ENCODE data around the gene KASH5.

DNA sequence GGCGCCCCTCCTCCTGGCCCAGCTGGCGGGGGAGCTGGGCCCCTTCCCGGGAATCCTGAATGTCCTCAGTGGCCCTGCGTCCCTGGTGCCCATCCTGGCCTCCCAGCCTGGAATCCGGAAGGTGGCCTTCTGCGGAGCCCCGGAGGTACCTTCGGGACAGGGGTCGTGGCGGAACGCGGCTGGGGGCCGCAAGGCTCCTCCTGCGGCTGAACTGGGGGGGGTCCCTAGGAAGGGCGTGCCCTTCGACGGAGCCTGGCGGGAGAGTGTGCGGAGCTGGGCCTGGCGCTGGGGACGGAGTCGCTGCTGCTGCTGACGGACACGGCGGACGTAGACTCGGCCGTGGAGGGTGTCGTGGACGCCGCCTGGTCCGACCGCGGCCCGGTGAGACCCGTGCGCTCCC is 73.6 kb downstream of the KASH5 start:
- TF ChIP-seq CTCF (conservative IDR thresholded peaks at IDR 0.05; ENCODE audit: low read depth, low read length) (no peak), EZH2 (IDR thresholded peaks at IDR 0.05; ENCODE audit: borderline replicate concordance, low read depth, low read length, poor library complexity, severe bottlenecking) (no peak)

Data from A673 (cell line).